ENCODE results near the gene ADPRS. TPM values are rescaled to one million over a fixed set of nuclear protein-coding genes. Genes with fewer than 3 reads are reported as not detected.

The ADPRS gene
- total RNA-seq, 1 experiment from 2014 or later, result 30.0 TPM

GRCh38 chr1:36137226-36137625 lies 48.5 kb downstream of the ADPRS start:
- TF ChIP-seq EZH2 (IDR thresholded peaks at IDR 0.05; ENCODE audit: low read depth) (no peak), CTCF (conservative IDR thresholded peaks at IDR 0.05) (no peak)
- BruUV-seq (replicated peaks), result no TSS peak
- no peaks in the 10 kb centered on the region for H3K27me3 ChIP-seq (ENCODE audit: insufficient read depth, low read depth)
- POLR2A ChIA-PET (ENCODE audit: unreplicated experiment), result no interaction called here
- H3K4me2 ChIP-seq, result no peak overlapping the region
- no peak overlapping the region for H3K4me3 ChIP-seq
- no peak overlapping the region for H2AFZ ChIP-seq
- peaks cover 11% of the 10 kb centered on the region for H3K79me2 ChIP-seq (ENCODE audit: low read depth)
- H3F3A ChIP-seq (ENCODE audit: insufficient read depth, low read depth), result peaks cover 15% of the 10 kb centered on the region
- intact Hi-C loops (cut with micrococcal nuclease; ENCODE audit: unreplicated experiment), result no loop called here
- no peak for DNase-seq
- no peak overlapping the region for H3K27ac ChIP-seq
- H3K9me3 ChIP-seq (ENCODE audit: insufficient read depth, low read depth), result no peaks in the 10 kb centered on the region
- H3K4me1 ChIP-seq (replicated peaks; ENCODE audit: insufficient read depth), result 0 out of 2 replicates have a peak, but pooled peaks cover 5% of the 10 kb centered on the region
- CTCF ChIA-PET, result no interaction called here
- H3K36me3 ChIP-seq (ENCODE audit: low read depth), result peaks cover 18% of the 10 kb centered on the region
- peaks cover 19% of the 10 kb centered on the region for H4K20me1 ChIP-seq (ENCODE audit: insufficient read depth)
- no peaks in the 10 kb centered on the region for H3K9me2 ChIP-seq (ENCODE audit: insufficient read depth)

GRCh38 chr1:36137776-36138175 lies 49.1 kb downstream of the ADPRS start:
- BruUV-seq (replicated peaks), result no TSS peak
- Histone ChIP-seq H3K36me3 (ENCODE audit: low read depth) (peaks cover 18% of the 10 kb centered on the region), H3K27ac (no peak overlapping the region), H3K4me2 (no peak overlapping the region), H3F3A (ENCODE audit: insufficient read depth, low read depth) (peaks cover 15% of the 10 kb centered on the region), H3K27me3 (ENCODE audit: insufficient read depth, low read depth) (no peaks in the 10 kb centered on the region), H4K20me1 (ENCODE audit: insufficient read depth) (peaks cover 19% of the 10 kb centered on the region), H2AFZ (no peak overlapping the region), H3K4me3 (no peak overlapping the region), H3K9me3 (ENCODE audit: insufficient read depth, low read depth) (no peaks in the 10 kb centered on the region), H3K4me1 (replicated peaks; ENCODE audit: insufficient read depth) (0 out of 2 replicates have a peak, but pooled peaks cover 5% of the 10 kb centered on the region), H3K9me2 (ENCODE audit: insufficient read depth) (no peaks in the 10 kb centered on the region), H3K79me2 (ENCODE audit: low read depth) (peaks cover 16% of the 10 kb centered on the region)
- DNase-seq, result no peak
- ChIA-PET CTCF (no interaction called here), POLR2A (ENCODE audit: unreplicated experiment) (no interaction called here)
- intact Hi-C loops (cut with micrococcal nuclease; ENCODE audit: unreplicated experiment), result no loop called here
- TF ChIP-seq CTCF (conservative IDR thresholded peaks at IDR 0.05) (no peak), EZH2 (IDR thresholded peaks at IDR 0.05; ENCODE audit: low read depth) (no peak)

- H3K9me3 ChIP-seq (ENCODE audit: insufficient read depth, low read depth), result no peaks in the 10 kb centered on the region
- CTCF ChIA-PET, result no interaction called here
- H4K20me1 ChIP-seq (ENCODE audit: insufficient read depth), result peaks cover 21% of the 10 kb centered on the region
- peak in 1 of 2 experiments; percentile 17 for DNase-seq
- H3K36me3 ChIP-seq (ENCODE audit: low read depth), result peaks cover 21% of the 10 kb centered on the region
- BruUV-seq (replicated peaks), result no TSS peak
- TF ChIP-seq CTCF (conservative IDR thresholded peaks at IDR 0.05) (no peak), EZH2 (IDR thresholded peaks at IDR 0.05; ENCODE audit: low read depth) (no peak)
- no peak overlapping the region for H2AFZ ChIP-seq
- no peak overlapping the region for H3K4me2 ChIP-seq
- no peak overlapping the region for H3K27ac ChIP-seq
- peaks cover 34% of the 10 kb centered on the region for H3K79me2 ChIP-seq (ENCODE audit: low read depth)
- H3K27me3 ChIP-seq (ENCODE audit: insufficient read depth, low read depth), result no peaks in the 10 kb centered on the region
- H3F3A ChIP-seq (ENCODE audit: insufficient read depth, low read depth), result peaks cover 15% of the 10 kb centered on the region
- H3K9me2 ChIP-seq (ENCODE audit: insufficient read depth), result no peaks in the 10 kb centered on the region
- intact Hi-C loops (cut with micrococcal nuclease; ENCODE audit: unreplicated experiment), result no loop called here
- H3K4me1 ChIP-seq (replicated peaks; ENCODE audit: insufficient read depth), result 0 out of 2 replicates have a peak, but pooled peaks cover 5% of the 10 kb centered on the region
- POLR2A ChIA-PET (ENCODE audit: unreplicated experiment), result no interaction called here
- H3K4me3 ChIP-seq, result no peak overlapping the region
Measured at GRCh38 chr1:36139521-36139920, 50.8 kb downstream of the ADPRS start.
